ENCODE results near the gene TRAPPC12.

DNA sequence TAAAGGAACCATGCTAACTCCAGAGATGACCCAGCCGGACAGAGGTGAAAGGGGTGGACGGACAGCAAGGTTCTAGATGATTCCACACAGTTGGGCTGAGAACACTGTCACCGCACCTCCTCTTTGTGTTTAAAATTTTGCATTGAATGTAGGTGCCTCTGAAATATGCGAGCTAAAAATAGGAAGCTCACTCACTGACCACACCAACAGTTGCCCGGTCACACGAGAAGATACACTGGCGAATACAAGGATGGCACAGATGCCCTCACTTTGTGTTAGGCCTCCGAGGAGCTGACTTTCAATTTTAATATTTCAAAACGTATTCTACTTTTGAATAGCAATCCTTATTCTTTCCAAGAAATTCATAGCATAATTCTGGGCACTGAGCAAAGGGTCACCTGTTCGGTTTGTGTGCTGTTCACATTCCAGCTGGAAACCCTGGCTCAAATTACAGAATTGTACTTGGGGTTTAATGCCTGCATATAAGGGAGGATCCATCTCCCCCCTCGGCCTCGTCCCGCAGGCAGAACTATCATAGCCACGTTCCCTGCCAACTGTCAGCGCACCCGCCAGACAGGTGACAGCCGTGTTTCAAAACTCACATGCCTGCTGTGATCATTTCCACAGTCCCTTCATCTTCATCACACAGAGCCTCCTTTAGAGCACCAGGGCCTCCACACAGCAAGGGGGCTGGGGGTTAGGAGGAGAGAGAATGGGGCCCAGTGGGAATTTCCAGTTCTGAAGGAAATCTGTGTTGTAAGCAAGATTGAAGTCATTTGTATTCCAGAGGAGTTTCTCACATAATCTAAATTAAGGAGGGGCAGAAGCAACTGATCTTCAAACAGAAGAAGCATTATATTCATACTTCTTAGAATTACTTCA is 91.6 kb downstream of the TRAPPC12 start:
- TF ChIP-seq GATA3 (IDR thresholded peaks at IDR 0.05; ENCODE audit: low read depth, low read length) (no peak), GATA2 (IDR thresholded peaks at IDR 0.05; ENCODE audit: low read depth, low read length) (no peak)

Data from SH-SY5Y (cell line).